Mucosa of stomach (tissue), 1 donor: ENCODE results near the gene POLR3C.
A peak's percentile ranks its signal among the peaks of the same experiment; 100 is the strongest.

Experiments used
- H3K27me3 ChIP-seq: one replicate; pipeline ENCODE4 v1.7.0; 2013; ENCODE audit warnings: mild to moderate bottlenecking, low read length; ENCODE audit not compliant: control insufficient read depth, insufficient read depth
- H3K36me3 ChIP-seq: one replicate; pipeline ENCODE4 v1.7.0; 2013; ENCODE audit warnings: low read length; ENCODE audit not compliant: control insufficient read depth, insufficient read depth
- H3K4me1 ChIP-seq: one replicate; pipeline ENCODE4 v1.7.0; 2013; ENCODE audit warnings: mild to moderate bottlenecking, low read length; ENCODE audit not compliant: control insufficient read depth, insufficient read depth
- H3K4me3 ChIP-seq: one replicate; pipeline ENCODE4 v1.7.0; 2013; ENCODE audit warnings: low read length
- H3K9ac ChIP-seq: one replicate; pipeline ENCODE4 v1.7.0; 2013; ENCODE audit warnings: mild to moderate bottlenecking, low read length, moderate library complexity
- H3K9me3 ChIP-seq: one replicate; pipeline ENCODE4 v1.7.0; 2013; ENCODE audit warnings: mild to moderate bottlenecking, low read length, moderate library complexity; ENCODE audit not compliant: control insufficient read depth
- donor health status: Pancreatic carcinoma.

POLR3C gene

DNA sequence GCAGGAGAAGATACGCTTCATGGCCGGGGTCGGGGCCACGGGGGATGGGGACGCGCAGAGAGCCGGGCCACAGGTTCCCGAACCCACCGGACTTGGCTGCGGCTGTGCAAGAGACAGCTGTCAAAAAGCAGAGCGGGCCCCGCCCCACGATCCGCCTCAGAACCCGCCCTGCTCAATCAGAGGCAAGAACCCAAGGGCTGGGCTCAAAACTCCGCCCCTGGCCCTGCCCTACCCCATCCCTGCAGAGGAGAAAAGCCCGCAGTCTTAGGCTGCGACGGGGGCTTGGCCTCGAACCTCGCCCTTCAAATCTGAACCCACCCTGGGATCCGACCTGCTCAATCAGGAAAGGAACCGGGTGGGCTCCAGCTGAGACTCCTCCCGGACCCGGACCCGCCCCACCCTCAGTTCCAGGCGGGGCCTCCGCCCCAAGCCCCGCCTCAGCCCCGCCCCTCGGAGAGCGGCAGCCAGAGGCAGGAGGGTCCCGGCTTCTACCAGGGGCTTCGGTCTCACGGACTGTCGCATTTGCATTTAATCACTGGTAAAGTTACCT, 61.8 kb downstream of the POLR3C start, which contains the start of gene ANKRD35:
ANKRD35 (minus strand) TSS at position 129 of the 550 bp plus-strand sequence; CDS start at position 21, 108 bp downstream.
- Histone ChIP-seq H3K4me1 (peaks cover 23% of the 10 kb centered on the region), H3K9me3 (no peaks in the 10 kb centered on the region), H3K9ac (no peak within 1 kb of the TSS), H3K27me3 (no peaks in the 10 kb centered on the region), H3K36me3 (no peaks in the 10 kb centered on the region), H3K4me3 (peak within 1 kb of the TSS; percentile 67)

DNA sequence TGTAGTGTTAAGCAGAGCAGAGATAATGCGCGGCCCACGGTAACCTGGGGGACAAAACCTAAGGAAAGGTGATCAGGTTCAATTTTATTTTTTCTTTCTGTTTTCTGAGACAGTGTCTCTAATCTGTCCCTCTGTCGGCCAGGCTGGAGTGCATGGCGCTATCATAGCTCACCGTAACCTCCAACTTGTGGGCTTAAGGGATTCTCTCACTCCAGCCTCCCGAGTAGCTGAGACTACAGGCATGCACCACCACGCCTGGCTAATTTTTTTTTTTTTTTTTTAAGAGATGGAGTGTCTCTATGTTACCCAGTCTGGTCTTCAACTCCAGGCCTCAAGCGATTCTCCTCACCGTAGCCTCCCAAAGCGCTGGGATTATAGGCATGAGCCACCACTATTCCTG, 62.4 kb downstream of the POLR3C start:
- Histone ChIP-seq H3K4me1 (peaks cover 29% of the 10 kb centered on the region), H3K4me3 (peak overlapping the region; percentile 67), H3K9me3 (no peaks in the 10 kb centered on the region), H3K27me3 (no peaks in the 10 kb centered on the region), H3K9ac (no peak overlapping the region), H3K36me3 (no peaks in the 10 kb centered on the region)

DNA sequence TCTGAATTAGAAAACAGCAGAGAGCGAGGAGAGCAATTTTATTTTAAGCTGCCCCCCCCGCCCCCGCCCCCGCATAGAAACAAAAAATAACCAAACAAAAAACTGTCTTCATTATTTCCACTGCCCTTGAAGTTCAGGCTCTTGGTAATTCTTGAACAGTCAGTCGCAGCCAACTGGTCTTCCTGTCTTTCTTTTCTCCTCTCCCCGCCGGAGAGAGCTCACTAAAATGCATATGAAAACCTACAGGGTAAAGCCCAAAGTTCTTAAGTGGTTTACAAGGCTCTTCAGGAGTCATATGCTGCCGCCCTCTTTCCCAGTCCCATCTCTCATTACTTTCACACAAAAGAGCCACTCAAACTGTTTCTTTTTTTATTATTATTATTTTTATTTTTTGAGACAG, 62.8 kb downstream of the POLR3C start:
- Histone ChIP-seq H3K27me3 (no peaks in the 10 kb centered on the region), H3K9ac (no peak overlapping the region), H3K4me3 (no peak overlapping the region), H3K9me3 (no peaks in the 10 kb centered on the region), H3K36me3 (no peaks in the 10 kb centered on the region), H3K4me1 (peaks cover 33% of the 10 kb centered on the region)

DNA sequence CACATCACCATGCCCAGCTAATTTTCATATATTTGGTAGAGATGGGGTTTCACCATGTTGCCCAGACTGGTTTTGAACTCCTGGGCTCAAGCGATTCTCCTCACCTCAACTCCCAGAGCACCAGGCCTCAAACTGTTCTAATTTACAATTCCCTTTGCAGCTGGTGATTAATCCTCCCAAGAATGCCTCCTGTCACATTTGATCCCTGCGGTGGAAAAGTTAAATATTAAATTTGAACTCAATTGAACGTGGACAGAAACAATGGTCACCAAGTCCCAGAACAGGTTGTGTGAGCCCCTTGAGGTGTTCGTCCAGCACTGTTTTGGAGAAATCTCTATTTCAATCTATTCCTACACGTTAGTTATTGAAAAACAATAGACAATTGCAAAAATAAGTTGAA, 63.6 kb downstream of the POLR3C start:
- no peaks in the 10 kb centered on the region for H3K9me3 ChIP-seq
- no peaks in the 10 kb centered on the region for H3K36me3 ChIP-seq
- no peak overlapping the region for H3K9ac ChIP-seq
- peaks cover 41% of the 10 kb centered on the region for H3K4me1 ChIP-seq
- no peak overlapping the region for H3K4me3 ChIP-seq
- H3K27me3 ChIP-seq: no peaks in the 10 kb centered on the region

DNA sequence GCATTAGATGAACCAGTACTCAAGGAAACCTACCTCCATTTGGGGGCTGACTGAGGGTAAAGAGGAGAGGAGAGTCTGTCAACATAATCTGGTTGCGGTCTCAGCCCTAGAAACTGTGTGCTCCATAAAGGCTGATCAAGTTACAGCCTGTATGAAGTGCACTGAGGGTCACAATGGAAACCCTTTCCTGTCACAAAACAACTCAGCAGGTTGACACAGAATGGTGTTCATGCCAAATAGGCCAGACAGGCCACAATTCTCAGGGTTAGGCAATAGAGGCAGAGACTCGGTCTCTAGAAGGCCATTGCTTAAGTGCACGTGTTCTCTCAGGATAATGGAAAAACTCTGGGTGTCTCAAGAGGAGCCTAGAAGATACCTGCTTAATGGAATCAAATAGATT, 65.7 kb downstream of the POLR3C start:
- Histone ChIP-seq H3K9ac (no peak overlapping the region), H3K27me3 (no peaks in the 10 kb centered on the region), H3K4me1 (peaks cover 49% of the 10 kb centered on the region), H3K4me3 (no peak overlapping the region), H3K9me3 (no peaks in the 10 kb centered on the region), H3K36me3 (no peaks in the 10 kb centered on the region)

DNA sequence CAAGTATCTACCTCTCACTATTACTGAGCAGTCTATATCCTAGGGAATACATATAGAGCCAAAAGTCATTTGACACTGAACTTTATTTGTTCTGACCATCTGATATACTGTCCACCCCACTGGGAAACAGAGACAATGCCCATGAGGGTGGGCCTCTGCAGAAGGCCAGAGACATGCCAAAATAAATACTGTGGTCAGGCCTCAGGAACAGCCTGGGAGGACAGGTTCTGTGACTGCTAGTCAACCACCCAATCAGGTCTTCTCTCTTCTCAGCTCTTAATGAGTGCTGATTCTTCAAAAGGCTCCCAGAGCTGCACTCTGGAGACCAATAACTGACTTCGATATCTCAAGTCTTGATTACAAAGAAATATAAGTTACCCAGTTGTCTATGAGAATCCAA, 67.1 kb downstream of the POLR3C start:
- Histone ChIP-seq H3K9ac (peak overlapping the region; percentile 66), H3K4me1 (peaks cover 43% of the 10 kb centered on the region)

DNA sequence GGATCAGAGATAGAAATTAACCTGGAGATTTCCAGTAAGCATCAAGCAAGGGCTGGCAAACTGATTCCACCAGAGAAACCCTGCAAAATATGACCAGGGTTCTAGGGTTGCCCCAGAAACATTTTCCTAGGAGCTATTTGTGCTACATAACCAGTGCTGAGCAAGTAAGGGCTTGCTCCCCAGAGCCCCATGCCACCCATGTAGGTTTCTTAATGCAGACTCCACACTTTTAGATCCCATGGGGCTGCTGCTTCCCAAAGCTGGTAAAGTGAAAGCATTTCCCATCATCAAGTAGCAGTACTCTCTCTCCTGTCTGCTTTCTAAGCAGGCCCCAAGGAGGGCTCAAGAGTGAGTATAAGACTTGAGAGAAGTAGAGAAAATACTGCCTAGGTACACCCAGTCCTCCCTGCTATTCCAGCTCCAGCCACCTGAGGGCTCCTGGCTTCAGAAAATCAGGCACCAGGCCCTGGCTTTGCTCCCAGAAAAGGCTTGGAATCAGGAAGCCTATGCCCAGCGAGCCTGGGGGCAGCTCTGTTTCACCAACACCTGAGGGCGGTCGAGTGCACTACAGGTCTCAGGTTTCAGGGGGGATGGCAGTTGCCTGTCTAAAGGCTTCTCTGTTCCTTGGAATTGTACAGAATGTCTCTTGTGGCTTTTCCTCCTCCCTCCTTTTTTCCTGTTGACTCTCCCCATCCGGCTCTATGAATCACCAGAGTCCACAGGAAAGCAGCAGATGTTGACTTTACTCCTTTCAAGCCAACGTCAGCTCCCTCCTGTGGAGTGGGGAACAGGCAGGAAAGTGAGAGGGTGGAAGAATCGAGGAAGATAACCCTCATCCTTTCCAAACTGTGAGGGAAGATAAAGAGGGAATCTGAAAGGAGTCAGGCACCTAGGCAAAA, 67.8 kb downstream of the POLR3C start:
- H3K9ac ChIP-seq: peak overlapping the region; percentile 66
- no peaks in the 10 kb centered on the region for H3K27me3 ChIP-seq
- H3K9me3 ChIP-seq: no peaks in the 10 kb centered on the region
- no peak overlapping the region for H3K4me3 ChIP-seq
- no peaks in the 10 kb centered on the region for H3K36me3 ChIP-seq
- H3K4me1 ChIP-seq: peaks cover 43% of the 10 kb centered on the region

More for the DNA sequence above, 67.1 kb downstream of the POLR3C start:
- no peak overlapping the region for H3K4me3 ChIP-seq
- no peaks in the 10 kb centered on the region for H3K9me3 ChIP-seq
- H3K27me3 ChIP-seq: no peaks in the 10 kb centered on the region
- no peaks in the 10 kb centered on the region for H3K36me3 ChIP-seq

DNA sequence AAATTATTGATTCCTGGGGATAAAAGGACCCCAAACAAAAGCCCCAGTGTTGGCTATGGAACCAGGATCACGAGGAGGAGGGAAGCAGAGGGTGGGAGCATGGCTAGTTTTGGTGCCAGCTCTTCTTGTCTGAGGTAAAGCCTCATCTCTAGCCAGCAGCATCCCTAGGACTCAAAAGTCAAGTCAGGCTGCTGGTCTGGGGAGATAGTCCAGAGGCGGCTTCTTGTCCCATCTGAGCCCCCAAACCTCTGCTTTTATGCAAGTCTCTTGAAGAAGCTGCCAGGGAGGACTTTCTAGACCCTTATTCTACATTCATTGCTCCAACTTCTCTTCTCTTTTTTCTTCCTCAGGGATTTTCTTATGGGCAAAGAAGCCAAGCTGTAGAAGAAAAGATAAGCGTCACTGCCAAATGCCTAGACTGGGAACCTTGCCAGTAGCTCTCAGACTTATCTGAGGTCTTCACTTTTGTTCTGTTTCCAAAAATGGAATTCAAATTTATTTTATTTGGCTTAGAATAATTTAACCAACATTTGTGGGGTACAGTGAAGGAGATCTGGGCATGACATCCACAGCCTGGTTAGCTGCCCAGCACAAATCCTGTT, 68.6 kb downstream of the POLR3C start:
- Histone ChIP-seq H3K27me3 (no peaks in the 10 kb centered on the region), H3K4me3 (no peak overlapping the region), H3K36me3 (no peaks in the 10 kb centered on the region), H3K4me1 (peaks cover 37% of the 10 kb centered on the region), H3K9me3 (no peaks in the 10 kb centered on the region), H3K9ac (peak overlapping the region; percentile 66)

DNA sequence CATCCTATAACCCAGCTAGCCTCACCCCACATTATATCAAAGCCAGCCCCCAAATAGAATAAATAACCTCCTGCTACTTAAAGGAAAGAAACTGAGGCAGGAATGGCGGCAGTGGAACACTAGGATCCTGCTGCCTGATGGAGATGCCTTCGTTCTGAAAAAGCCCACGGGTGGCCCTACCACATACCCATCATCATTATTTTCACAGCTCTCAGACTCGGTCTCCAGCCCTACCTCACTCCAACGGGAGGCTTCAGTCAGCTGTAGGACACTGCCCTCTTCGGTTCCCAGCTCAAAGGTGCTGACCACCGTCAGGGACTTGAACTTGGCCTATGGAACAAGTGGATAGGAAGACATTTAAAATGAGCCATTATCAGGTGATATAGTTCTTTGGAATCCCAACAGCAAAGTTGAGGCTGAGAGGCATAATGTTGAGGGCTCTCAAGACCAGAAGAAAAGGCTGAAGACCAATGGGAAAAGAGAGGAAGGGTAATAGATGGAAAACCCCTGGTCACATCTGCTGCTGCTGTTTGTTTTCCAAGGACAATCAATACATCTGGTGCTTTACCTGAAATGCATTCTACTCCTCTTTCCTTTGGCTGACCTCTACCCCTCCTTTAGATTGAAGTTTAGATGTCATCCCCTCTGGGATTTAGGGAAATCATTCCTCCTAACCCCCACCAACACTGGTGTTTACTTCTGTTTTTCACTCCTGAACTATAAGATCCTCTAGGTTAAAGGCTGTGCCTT, 69.5 kb downstream of the POLR3C start:
- H3K9me3 ChIP-seq: no peaks in the 10 kb centered on the region
- H3K36me3 ChIP-seq: no peaks in the 10 kb centered on the region
- no peaks in the 10 kb centered on the region for H3K27me3 ChIP-seq
- H3K9ac ChIP-seq: no peak overlapping the region
- no peak overlapping the region for H3K4me3 ChIP-seq
- H3K4me1 ChIP-seq: peaks cover 33% of the 10 kb centered on the region
